Measurements from ENCODE around the gene CDH23.

The CDH23 gene

GRCh38 chr10:71436268-71437125, 39.8 kb downstream of the CDH23 start:
- no peak for DNase-seq (ENCODE audit: low read depth)
- no peak for TF ChIP-seq CTCF (conservative IDR thresholded peaks at IDR 0.05; ENCODE audit: low read depth, low read length)
- no peak overlapping the region for H3K4me3 ChIP-seq (ENCODE audit: low read length)

GRCh38 chr10:71437537-71438092, 40.9 kb downstream of the CDH23 start:
- TF ChIP-seq CTCF (conservative IDR thresholded peaks at IDR 0.05; ENCODE audit: low read depth, low read length), result no peak
- no peak overlapping the region for H3K4me3 ChIP-seq (ENCODE audit: low read length)
- DNase-seq (ENCODE audit: low read depth), result no peak

- TF ChIP-seq CTCF (conservative IDR thresholded peaks at IDR 0.05; ENCODE audit: low read depth, low read length), result no peak
- H3K4me3 ChIP-seq (ENCODE audit: low read length), result no peak overlapping the region
- no peak for DNase-seq (ENCODE audit: low read depth)
Measured at GRCh38 chr10:71438761-71439160, 42.0 kb downstream of the CDH23 start.

GRCh38 chr10:71439670-71440425, 43.1 kb downstream of the CDH23 start:
- TF ChIP-seq CTCF (conservative IDR thresholded peaks at IDR 0.05; ENCODE audit: low read depth, low read length), result no peak
- no peak for DNase-seq (ENCODE audit: low read depth)
- H3K4me3 ChIP-seq (ENCODE audit: low read length), result no peak overlapping the region

- TF ChIP-seq CTCF (conservative IDR thresholded peaks at IDR 0.05; ENCODE audit: low read depth, low read length), result no peak
- no peak overlapping the region for H3K4me3 ChIP-seq (ENCODE audit: low read length)
- DNase-seq (ENCODE audit: low read depth), result no peak
Measured at GRCh38 chr10:71440506-71441035, 43.9 kb downstream of the CDH23 start.

GRCh38 chr10:71442000-71442399, 45.3 kb downstream of the CDH23 start:
- no peak for TF ChIP-seq CTCF (conservative IDR thresholded peaks at IDR 0.05; ENCODE audit: low read depth, low read length)
- DNase-seq (ENCODE audit: low read depth), result no peak
- no peak overlapping the region for H3K4me3 ChIP-seq (ENCODE audit: low read length)

Data from retinal pigment epithelial cell (primary cell).